OCI-LY7 (cell line): Measurements from ENCODE around the gene VIT.

Experiments used
- EZH2phosphoT487 ChIP-seq: fragments of 200-600 bp; sonication (generic); IDR thresholded peaks from 2 replicates; pipeline ENCODE4 v1.6.1; 2018; ENCODE audit warnings: low read depth, borderline replicate concordance, mild to moderate bottlenecking, mixed run types, antibody characterized with exemption, low read length, moderate library complexity, mixed read lengths
- TF ChIP-seq, protein P1 (sequence below): fragments of 200-600 bp; sonication (generic); conservative IDR thresholded peaks from 2 replicates; pipeline ENCODE4 v1.5.1; 2014; ENCODE audit warnings: mild to moderate bottlenecking, antibody characterized with exemption, low read length, moderate library complexity, mixed read lengths

DNA sequence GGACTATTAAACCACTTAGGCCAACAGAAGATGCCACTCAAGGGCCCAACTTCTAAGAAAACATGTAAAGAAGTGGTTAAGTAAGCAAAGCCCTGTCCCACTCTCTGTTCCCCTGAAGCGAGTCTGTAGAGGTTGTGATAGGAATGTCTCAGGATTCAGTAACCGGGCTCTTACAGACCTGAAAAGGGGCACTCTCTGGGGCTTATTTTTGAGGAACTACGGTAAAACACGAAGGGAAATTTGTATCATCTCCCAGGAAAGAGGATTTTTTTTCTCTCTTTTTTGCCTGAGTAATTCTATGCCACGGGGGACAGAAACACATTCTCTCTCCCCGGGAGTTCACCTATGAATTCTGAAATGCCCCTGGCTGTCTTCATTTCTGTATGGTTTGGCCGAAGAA, 77.4 kb downstream of the VIT start:
- TF ChIP-seq, protein P1, sequence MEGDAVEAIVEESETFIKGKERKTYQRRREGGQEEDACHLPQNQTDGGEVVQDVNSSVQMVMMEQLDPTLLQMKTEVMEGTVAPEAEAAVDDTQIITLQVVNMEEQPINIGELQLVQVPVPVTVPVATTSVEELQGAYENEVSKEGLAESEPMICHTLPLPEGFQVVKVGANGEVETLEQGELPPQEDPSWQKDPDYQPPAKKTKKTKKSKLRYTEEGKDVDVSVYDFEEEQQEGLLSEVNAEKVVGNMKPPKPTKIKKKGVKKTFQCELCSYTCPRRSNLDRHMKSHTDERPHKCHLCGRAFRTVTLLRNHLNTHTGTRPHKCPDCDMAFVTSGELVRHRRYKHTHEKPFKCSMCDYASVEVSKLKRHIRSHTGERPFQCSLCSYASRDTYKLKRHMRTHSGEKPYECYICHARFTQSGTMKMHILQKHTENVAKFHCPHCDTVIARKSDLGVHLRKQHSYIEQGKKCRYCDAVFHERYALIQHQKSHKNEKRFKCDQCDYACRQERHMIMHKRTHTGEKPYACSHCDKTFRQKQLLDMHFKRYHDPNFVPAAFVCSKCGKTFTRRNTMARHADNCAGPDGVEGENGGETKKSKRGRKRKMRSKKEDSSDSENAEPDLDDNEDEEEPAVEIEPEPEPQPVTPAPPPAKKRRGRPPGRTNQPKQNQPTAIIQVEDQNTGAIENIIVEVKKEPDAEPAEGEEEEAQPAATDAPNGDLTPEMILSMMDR, result no peak
- no peak for TF ChIP-seq EZH2phosphoT487
